ENCODE measurements around the gene REEP5. TPM values are rescaled to one million over a fixed set of nuclear protein-coding genes. Genes with fewer than 3 reads are reported as not detected.

REEP5 gene
- total and polyA plus RNA-seq, 2 of the 13 experiments (the other 11 are each of a cell fraction or from before 2014, with no cell fraction given), result 49.4 to 239 TPM

- TF ChIP-seq ZHX2 (IDR thresholded peaks at IDR 0.05; ENCODE audit: low read depth) (no peak), ZHX2 (CRISPR knock-in tag; IDR thresholded peaks at IDR 0.05; ENCODE audit: borderline replicate concordance) (no peak), GFI1 (CRISPR knock-in tag; IDR thresholded peaks at IDR 0.05; ENCODE audit: borderline replicate concordance) (peak; percentile 62; the same call in 1 of the 2 replicates), REXO4 (CRISPR knock-in tag; IDR thresholded peaks at IDR 0.05; ENCODE audit: borderline replicate concordance) (no peak), IRX3 (CRISPR knock-in tag; IDR thresholded peaks at IDR 0.05; ENCODE audit: borderline replicate concordance, low read depth) (no peak; the same call in 1 of the 2 replicates), FOXC1 (CRISPR knock-in tag; IDR thresholded peaks at IDR 0.05; ENCODE audit: borderline replicate concordance) (no peak; the same call in 1 of the 2 replicates), PAX8 (CRISPR knock-in tag; IDR thresholded peaks at IDR 0.05; ENCODE audit: borderline replicate concordance) (0 out of 2 replicates have a peak, but pooled peaks have one; percentile 9), JARID2 (CRISPR knock-in tag; IDR thresholded peaks at IDR 0.05; ENCODE audit: insufficient replicate concordance) (no peak), HDAC6 (IDR thresholded peaks at IDR 0.05; ENCODE audit: low read depth, low read length) (no peak), MYPOP (CRISPR knock-in tag; IDR thresholded peaks at IDR 0.05) (peak; percentile 59; the same call in 1 of the 2 replicates), SATB2 (CRISPR knock-in tag; IDR thresholded peaks at IDR 0.05) (no peak), ZNF629 (CRISPR knock-in tag; conservative IDR thresholded peaks at IDR 0.05) (0 out of 2 replicates have a peak, but pooled peaks have one; percentile 3), NCOA5 (CRISPR knock-in tag; IDR thresholded peaks at IDR 0.05) (no peak), HHEX (CRISPR knock-in tag; IDR thresholded peaks at IDR 0.05) (no peak), SMAD9 (CRISPR knock-in tag; IDR thresholded peaks at IDR 0.05) (no peak)
- TF ChIP-seq, protein P1, sequence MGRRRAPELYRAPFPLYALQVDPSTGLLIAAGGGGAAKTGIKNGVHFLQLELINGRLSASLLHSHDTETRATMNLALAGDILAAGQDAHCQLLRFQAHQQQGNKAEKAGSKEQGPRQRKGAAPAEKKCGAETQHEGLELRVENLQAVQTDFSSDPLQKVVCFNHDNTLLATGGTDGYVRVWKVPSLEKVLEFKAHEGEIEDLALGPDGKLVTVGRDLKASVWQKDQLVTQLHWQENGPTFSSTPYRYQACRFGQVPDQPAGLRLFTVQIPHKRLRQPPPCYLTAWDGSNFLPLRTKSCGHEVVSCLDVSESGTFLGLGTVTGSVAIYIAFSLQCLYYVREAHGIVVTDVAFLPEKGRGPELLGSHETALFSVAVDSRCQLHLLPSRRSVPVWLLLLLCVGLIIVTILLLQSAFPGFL (CRISPR knock-in tag; IDR thresholded peaks at IDR 0.05), result no peak
- TF ChIP-seq, protein P2, sequence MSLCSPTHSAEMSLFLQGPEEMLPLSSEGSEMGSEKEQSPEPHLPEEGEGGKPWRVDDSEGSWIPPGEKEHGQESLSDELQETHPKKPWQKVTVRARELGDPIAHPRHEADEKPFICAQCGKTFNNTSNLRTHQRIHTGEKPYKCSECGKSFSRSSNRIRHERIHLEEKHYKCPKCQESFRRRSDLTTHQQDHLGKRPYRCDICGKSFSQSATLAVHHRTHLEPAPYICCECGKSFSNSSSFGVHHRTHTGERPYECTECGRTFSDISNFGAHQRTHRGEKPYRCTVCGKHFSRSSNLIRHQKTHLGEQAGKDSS (CRISPR knock-in tag; IDR thresholded peaks at IDR 0.05; ENCODE audit: borderline replicate concordance, low read depth), result peak; percentile 9; the same call in 1 of the 2 replicates
- TF ChIP-seq, protein P3, sequence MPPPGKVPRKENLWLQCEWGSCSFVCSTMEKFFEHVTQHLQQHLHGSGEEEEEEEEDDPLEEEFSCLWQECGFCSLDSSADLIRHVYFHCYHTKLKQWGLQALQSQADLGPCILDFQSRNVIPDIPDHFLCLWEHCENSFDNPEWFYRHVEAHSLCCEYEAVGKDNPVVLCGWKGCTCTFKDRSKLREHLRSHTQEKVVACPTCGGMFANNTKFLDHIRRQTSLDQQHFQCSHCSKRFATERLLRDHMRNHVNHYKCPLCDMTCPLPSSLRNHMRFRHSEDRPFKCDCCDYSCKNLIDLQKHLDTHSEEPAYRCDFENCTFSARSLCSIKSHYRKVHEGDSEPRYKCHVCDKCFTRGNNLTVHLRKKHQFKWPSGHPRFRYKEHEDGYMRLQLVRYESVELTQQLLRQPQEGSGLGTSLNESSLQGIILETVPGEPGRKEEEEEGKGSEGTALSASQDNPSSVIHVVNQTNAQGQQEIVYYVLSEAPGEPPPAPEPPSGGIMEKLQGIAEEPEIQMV (CRISPR knock-in tag; IDR thresholded peaks at IDR 0.05; ENCODE audit: low read depth), result no peak
These were observed 798 bp downstream of the REEP5 start (continued) for GRCh38 chr5:112921026-112921832.
